Measurements from ENCODE around the gene MEMO1. TPM values are rescaled to one million over a fixed set of nuclear protein-coding genes. Genes with fewer than 3 reads are reported as not detected.

MEMO1 gene
- total RNA-seq, 4 donors from 2014 or later, result 25.1 to 31.3 (median 28.7) TPM

- H3K4me3 ChIP-seq (ENCODE audit: low read depth, poor library complexity, severe bottlenecking), result no peak overlapping the region
- 93 to 95% methylated on average over 3 of the region's 3 CpGs for WGBS, 2 donors
- no peak for DNase-seq (ENCODE audit: low spot score in 2 of 2)
- no peak for TF ChIP-seq POLR2A (IDR thresholded peaks at IDR 0.05)
- TF ChIP-seq, protein P1, sequence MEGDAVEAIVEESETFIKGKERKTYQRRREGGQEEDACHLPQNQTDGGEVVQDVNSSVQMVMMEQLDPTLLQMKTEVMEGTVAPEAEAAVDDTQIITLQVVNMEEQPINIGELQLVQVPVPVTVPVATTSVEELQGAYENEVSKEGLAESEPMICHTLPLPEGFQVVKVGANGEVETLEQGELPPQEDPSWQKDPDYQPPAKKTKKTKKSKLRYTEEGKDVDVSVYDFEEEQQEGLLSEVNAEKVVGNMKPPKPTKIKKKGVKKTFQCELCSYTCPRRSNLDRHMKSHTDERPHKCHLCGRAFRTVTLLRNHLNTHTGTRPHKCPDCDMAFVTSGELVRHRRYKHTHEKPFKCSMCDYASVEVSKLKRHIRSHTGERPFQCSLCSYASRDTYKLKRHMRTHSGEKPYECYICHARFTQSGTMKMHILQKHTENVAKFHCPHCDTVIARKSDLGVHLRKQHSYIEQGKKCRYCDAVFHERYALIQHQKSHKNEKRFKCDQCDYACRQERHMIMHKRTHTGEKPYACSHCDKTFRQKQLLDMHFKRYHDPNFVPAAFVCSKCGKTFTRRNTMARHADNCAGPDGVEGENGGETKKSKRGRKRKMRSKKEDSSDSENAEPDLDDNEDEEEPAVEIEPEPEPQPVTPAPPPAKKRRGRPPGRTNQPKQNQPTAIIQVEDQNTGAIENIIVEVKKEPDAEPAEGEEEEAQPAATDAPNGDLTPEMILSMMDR (IDR thresholded peaks at IDR 0.05), result no peak
- intact Hi-C loops (cut with DNase I; ENCODE audit: low total_unique reads), result loop anchor here (10.0 kb wide), 1 partner anchor 981 kb away; no protein-coding TSS in a partner anchor
Observed at GRCh38 chr2:31943636-31944225, 67.1 kb downstream of the MEMO1 start.

- no peak for DNase-seq (ENCODE audit: low spot score in 2 of 2)
- no peak for TF ChIP-seq POLR2A (IDR thresholded peaks at IDR 0.05)
- TF ChIP-seq, protein P1 (IDR thresholded peaks at IDR 0.05), result no peak
- H3K4me3 ChIP-seq (ENCODE audit: low read depth, poor library complexity, severe bottlenecking), result no peak overlapping the region
- WGBS, 2 donors, result 48 to 74% methylated on average over 1 of the region's 1 CpG
- intact Hi-C loops (cut with DNase I; ENCODE audit: low total_unique reads), result loop anchor here (10.0 kb wide), 1 partner anchor 984 kb away; no protein-coding TSS in a partner anchor
Observed at GRCh38 chr2:31940920-31941319, 69.9 kb downstream of the MEMO1 start.

DNA sequence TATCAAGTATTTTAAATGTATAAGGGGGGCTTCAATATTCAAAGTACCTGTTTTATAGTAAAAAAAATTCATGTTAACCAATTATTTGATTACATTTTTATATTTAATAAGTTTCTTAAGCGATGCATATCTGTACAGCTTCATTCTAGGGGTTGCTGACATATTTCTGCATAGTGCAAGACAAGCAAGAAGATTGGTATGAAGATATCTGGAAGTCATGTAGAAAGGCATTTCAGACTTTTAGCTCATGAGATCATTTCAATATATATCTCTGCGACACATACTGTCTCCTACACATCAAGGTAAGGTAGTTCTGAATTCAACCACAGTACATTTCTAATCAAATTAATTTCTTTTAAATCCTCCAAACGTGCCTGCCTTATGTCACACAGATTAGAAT is 73.1 kb downstream of the MEMO1 start:
- DNase-seq (ENCODE audit: low spot score in 2 of 2), result no peak
- WGBS, 2 donors, result 94 to 98% methylated on average over 3 of the region's 3 CpGs
- intact Hi-C loops (cut with DNase I; ENCODE audit: low total_unique reads), result no loop called here
- no peak for TF ChIP-seq POLR2A (IDR thresholded peaks at IDR 0.05)
- TF ChIP-seq, protein P1 (IDR thresholded peaks at IDR 0.05), result no peak
- no peak overlapping the region for H3K4me3 ChIP-seq (ENCODE audit: low read depth, poor library complexity, severe bottlenecking)

- DNase-seq (ENCODE audit: low spot score in 2 of 2), result no peak
- 85 to 93% methylated on average over 4 of the region's 4 CpGs for WGBS, 2 donors
- intact Hi-C loops (cut with DNase I; ENCODE audit: low total_unique reads), result no loop called here
- no peak overlapping the region for H3K4me3 ChIP-seq (ENCODE audit: low read depth, poor library complexity, severe bottlenecking)
- TF ChIP-seq, protein P1 (IDR thresholded peaks at IDR 0.05), result no peak
- no peak for TF ChIP-seq POLR2A (IDR thresholded peaks at IDR 0.05)
Observed at GRCh38 chr2:31935370-31935769, 75.4 kb downstream of the MEMO1 start.

DNA sequence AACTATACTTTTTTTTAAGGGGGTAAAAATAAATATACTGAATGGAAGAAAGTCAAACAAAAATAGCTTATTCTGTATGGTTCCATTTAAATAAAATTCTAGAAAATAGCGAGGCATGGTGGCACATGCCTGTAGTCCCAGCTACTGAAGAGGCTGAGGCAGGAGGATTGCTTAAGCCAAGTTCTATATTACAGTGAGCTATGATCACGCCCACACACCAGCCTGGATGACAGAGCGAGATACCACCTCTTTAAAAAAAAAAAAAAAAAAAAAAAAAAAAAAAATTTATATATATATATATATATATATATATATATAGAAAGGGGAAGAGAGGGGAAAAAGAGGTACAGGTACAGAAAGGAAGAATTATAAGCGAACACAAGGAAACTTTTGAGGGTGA is 77.7 kb downstream of the MEMO1 start:
- no peak overlapping the region for H3K4me3 ChIP-seq (ENCODE audit: low read depth, poor library complexity, severe bottlenecking)
- DNase-seq (ENCODE audit: low spot score in 2 of 2), result no peak
- WGBS, 2 donors, result 94 to 96% methylated on average over 4 of the region's 4 CpGs
- intact Hi-C loops (cut with DNase I; ENCODE audit: low total_unique reads), result no loop called here
- no peak for TF ChIP-seq POLR2A (IDR thresholded peaks at IDR 0.05)
- TF ChIP-seq, protein P1 (IDR thresholded peaks at IDR 0.05), result no peak

DNA sequence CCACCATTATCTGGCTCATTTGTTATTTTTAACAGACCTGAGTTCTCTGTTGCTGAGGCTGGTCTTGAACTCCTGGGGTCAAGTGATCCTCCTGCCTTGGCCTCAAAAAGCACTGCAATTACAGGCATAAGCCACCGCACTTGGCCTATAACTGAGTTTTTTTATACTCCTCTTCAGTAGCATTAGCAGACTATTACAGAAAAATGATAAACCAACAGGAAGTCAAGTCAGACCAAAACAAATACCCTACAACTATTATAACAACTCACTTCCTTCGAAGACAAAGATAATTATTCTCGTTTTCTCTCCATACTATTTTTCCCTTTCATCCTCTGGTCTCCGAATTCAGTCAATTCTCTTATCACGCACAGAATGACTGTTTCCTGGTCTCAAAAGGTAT is 78.2 kb downstream of the MEMO1 start:
- intact Hi-C loops (cut with DNase I; ENCODE audit: low total_unique reads), result no loop called here
- WGBS, 2 donors, result 93% methylated on average over 5 of the region's 5 CpGs
- no peak for TF ChIP-seq POLR2A (IDR thresholded peaks at IDR 0.05)
- TF ChIP-seq, protein P1 (IDR thresholded peaks at IDR 0.05), result no peak
- H3K4me3 ChIP-seq (ENCODE audit: low read depth, poor library complexity, severe bottlenecking), result no peak overlapping the region
- no peak for DNase-seq (ENCODE audit: low spot score in 2 of 2)
